NCI-H146 (cell line): ENCODE measurements around the gene GOLGA6L2.
"Not testable (repeated sequence)": the region's sequence is repeated elsewhere in the genome, so short reads cannot be mapped to it uniquely, and the experiment has no call there.

ENCODE experiments used
- DNase-seq: peaks from one replicate; lab custom pipeline; 2025; lab: John Stamatoyannopoulos, UW

GOLGA6L2 gene

GRCh38 chr15:23424111-23424904 is 22.7 kb downstream of the GOLGA6L2 start:
- no peak for DNase-seq

- no peak for DNase-seq
These were observed 23.9 kb downstream of the GOLGA6L2 start for GRCh38 chr15:23422946-23423708.

GRCh38 chr15:23422099-23422945 is 24.7 kb downstream of the GOLGA6L2 start:
- no peak for DNase-seq

DNA sequence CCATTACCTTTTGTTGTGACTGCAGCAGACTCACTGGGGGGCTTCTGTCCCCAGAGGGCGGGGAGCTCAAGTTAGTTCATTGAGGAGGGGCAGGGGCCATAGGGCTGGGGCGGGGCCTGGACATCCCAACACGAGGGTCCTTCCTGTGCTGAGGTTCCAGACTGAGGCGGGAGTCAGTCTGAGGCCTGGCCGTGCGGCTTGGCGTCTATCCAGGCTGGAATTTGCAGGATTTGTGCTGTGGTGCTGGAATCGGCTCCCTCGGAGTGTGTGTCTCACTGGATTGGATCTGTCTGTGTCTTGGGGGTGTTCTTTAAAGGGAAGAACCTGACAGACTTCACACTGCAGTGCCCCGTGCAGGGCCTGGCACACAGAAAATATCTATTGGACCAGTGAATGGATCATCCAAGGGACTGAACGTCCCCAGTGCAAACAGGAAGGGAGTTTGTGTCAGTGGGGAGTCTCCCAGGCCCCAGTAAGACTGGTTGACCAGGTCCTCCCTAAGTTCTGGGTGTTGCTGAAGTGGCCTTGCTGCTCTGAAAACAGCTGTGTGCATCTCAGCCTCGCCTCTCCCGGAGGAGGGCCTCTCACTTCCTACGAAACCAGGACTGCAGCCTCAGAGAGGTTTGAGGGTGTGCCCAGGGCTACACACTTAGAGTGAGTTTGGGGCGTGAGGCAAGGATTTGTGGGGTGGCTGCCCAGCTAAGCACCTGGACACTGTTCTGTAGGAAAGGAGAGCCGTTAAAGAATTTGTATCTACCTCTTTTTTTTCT is 26.1 kb downstream of the GOLGA6L2 start:
- DNase-seq: no peak

- DNase-seq: no peak
These were observed 30.4 kb downstream of the GOLGA6L2 start for GRCh38 chr15:23416349-23417276.

DNA sequence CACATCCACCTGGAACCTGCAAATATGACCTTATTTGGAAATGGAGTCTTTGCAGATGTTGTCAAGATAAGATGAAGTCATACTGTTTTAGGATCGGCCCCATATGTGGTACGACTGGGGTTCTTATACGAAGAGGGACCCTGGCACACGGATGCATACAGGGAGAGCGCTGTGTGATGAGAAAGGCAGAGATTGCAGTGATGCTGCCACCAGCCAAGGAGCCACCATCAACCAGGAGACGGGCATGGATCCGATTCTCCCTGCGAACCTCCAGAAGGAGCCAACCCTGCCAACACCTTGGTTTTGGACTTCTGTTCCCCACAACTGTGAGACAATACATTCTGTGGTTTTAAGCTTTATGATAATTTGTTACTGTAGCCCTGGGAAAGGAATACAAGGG is 31.2 kb downstream of the GOLGA6L2 start:
- not testable (repeated sequence) for DNase-seq

DNA sequence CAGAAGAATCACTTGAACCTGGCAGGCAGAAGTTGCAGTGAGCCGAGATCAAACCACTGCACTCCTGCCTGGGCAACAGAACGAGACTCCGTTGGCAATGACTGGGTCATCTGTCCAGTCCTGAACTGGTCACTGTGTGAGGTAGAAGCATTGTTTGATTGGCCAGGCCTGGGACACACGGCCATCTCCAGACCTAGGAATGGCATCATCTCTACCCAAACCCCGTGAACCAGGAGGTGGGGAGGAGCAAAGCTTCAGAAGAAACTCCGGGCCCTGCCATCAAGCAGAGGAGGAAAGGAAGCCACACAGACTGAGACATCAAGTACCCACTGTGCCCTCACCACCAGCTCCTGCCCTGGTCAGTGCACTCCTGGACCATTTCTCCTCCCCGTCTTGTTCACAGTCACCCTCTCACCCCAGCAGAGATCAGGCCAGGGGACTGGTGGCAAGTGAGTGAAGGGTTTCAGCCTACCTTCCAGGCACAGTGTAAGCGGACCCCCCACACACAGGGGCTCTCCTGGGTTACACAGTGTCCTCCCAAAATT is 31.6 kb downstream of the GOLGA6L2 start:
- no peak for DNase-seq

DNA sequence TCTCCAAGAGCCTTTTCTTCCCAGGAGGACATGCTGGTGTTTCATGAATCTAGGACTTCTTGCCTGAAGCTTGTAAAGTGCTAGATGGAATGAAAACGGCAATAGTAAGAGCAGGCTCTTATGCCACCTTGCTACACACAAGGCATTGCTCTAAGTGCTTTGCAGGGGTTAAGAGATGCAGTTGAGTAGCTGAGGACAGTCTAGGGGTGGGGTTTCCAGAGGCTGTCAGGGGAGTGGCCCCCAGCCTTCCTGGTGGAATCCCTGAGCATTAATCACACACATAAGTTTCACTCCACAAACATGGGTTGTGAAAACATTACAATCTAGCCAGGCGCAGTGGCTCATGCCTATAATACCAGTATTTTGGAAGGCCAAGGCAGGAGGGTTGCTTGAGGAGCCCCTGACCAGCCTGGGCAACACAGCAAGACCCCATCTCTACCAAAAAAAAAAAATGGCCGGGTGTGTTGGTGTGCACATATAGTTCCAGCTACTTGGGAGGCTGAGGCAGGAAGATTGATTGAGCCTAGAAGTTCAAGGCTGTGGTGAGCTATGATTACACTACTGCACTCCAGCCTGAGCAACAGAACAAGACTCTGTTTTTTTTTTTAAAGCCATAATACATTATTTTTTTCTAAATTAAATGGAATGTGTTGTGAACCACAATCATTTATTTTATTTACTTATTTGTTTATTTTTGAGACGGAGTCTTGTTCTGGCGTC is 34.0 kb downstream of the GOLGA6L2 start:
- not testable (repeated sequence) for DNase-seq

GRCh38 chr15:23411841-23412240 is 35.2 kb downstream of the GOLGA6L2 start:
- DNase-seq: no peak

DNA sequence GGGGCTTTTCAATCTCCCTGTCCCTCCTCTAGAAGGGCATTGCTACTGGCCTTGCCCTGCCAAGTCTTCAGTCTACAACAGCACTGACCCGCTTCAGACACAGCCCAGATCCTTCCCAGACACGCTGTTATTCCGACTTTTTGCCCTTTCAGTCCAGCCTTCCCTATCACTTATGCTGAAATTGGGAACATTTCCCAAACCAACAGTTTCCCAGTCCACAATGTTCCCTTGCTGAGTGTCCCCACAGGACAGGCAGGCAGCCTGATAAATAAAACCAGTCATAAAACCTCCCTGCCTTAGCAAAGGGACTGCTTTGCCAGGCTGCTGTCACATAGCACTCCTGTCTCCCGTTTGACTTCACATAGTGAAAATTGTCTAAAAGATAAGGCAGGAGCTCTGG is 43.5 kb downstream of the GOLGA6L2 start:
- DNase-seq: no peak

- no peak for DNase-seq
These were observed 44.5 kb downstream of the GOLGA6L2 start for GRCh38 chr15:23402544-23402943.

DNA sequence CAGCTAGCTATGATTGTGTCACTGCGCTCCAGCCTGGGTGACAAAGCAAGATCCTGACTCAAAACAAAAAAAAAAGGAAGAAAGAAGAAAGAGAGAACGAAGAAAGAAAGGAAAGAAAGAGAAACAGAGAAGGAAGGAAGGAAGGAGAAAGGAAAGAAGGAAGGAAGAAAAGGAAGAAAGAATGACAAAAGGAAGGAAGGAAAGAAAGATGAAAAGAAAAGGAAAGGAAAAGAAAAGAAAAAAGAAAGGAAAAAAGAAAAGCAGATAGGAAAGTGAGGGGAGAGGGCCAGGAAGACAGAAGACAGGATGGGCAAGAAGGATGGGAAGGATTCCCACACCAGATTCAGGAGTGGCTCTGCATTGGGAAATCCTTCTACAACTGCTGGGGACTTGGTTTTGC is 44.9 kb downstream of the GOLGA6L2 start:
- DNase-seq: no peak

DNA sequence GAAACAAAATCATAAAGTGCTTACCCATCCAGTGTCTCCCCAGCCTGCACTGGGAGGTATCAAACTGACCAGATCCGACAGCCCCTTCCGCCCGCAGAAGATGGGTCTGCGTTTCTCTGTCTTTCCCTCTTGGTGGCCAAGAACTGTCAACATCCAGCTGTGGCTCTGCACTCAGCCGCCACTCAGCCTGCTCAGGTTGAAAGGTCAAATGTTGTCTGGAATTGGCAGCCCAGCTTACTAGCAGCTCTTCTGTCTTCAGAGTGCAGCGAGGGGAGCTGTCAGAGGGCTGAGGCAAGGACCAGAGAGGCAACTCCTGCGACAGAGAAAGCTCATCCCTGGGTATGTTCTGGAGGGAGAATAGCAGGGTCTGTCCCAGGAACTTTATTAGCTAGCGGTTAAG is 45.4 kb downstream of the GOLGA6L2 start:
- no peak for DNase-seq

DNA sequence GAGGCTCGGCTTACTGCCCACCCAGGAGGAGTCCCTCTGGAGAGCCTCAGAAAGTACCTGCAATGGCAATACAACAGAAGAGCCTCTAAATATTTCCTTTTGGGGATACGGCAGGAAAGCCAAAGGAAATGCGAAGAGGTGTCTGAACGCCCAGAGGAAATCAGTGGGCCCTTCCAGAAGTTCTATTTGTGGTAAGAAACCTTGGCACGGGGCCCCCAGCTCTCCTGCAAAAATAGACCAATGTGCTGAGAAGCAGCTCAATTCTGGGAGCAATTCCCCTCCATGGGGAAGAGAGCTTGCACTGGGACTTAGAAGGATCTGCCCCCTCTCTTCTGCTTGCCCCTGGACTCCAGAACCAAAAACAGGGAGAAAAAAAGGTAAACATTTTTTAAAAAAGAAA is 47.8 kb downstream of the GOLGA6L2 start:
- DNase-seq: not testable (repeated sequence)

DNA sequence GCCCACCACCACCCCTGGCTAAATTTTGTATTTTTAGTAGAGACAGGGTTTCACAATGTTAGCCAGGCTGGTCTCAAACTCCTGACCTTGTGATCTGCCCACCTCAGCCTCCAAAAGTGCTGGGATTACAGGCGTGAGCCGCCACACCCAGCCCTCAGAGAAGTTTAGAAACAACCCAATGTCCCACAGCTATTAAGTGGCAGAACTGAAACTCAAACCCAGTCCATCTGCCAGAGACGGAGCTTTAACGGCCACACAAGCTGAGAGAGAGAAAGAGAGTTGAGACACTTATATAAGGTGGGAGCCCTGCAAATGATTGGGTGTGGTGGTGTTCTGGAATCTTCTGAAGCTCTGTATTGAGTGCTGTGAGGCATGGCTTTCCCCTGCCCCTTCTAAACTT is 48.7 kb downstream of the GOLGA6L2 start:
- DNase-seq: not testable (repeated sequence)

DNA sequence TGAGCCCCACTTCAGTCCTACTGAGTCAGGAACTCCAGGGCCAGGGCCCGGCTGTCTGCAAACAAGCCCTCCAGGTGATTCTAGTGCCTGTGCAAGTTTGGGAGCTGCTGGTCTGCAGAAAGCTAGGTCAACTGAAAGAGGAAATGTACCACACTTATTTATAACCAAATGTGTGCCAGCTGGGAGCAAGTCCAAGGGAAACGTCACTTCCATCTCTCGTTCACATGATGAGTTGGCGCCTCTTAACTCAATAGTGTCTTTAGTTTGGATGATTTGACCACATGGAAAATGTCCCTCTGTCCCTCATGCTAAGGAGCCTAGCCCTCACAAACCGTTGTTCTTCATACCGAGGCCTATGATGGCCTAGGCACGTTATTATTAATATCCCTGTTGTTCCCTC is 49.3 kb downstream of the GOLGA6L2 start:
- no peak for DNase-seq

DNA sequence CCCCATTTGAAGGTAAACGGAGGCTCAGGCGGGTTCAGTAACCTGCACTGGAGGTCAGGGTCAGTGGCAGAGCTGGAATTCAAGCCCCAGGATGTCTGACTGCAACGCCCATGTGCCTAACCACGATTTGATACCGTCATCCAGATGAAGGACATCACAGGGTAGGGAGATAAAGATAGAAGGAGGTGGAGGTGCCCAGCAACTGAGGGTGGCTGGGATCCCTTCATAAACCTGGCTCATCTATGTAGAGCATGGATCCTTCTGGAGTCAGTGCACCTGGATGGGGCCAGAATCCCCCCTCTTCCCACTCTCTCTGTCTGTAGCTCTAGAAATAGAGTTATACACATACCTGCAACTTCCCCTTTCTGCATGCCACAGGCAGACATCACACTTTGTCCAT is 51.2 kb downstream of the GOLGA6L2 start:
- no peak for DNase-seq

GRCh38 chr15:23395030-23395692 is 51.9 kb downstream of the GOLGA6L2 start:
- no peak for DNase-seq
